Lower leg skin (tissue), 3 donors: ENCODE measurements around the gene PRKCH.

Source experiments
- POLR2A ChIP-seq, 2 donors: fragments of 450-650 bp; IDR thresholded peaks; one replicate each; pipeline ENCODE4 v1.6.1; 2016 to 2017; ENCODE audit warnings: antibody characterized with exemption in 2 of 2, mild to moderate bottlenecking in 1 of 2, moderate library complexity in 1 of 2
- TF ChIP-seq, protein P1 (sequence below), 3 donors: fragments of 450-650 bp; IDR thresholded peaks; one replicate each; pipeline ENCODE4 v1.5.1; 2016; ENCODE audit warnings: antibody characterized with exemption in 3 of 3, mild to moderate bottlenecking in 3 of 3, moderate library complexity in 2 of 3

DNA sequence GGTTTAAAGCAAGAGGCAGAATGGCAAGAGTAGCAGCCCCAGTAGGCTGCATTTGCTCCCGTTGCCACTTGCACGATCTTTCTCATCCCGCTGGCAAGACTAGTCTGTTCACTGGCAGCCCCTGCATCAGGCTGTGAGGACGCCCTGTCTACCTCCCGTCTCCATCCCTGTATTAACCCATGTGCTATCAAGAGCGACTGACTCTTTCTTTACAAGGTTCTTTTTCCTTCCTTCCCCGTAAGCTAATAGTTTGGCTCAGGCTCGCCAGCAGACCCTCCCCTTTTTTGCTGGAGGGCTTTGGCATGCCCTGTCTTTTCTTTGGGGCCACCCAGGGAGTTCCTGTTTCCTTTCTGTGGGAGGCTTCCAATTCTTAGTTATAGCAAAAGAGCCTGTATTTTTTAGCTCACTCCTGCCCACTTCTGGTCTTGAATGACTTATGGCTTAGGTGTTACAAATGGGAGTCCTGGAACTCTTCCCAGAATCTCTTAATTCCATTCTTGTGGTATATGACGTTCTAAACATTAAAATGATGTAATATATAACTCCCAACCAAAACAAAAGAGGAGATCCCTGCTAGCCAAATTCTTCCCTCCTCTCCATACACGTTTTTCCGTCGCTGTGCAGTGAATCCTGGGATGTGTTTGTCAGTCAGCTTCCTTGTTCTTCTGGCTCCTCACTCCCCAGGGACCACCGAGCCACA, 149.0 kb downstream of the PRKCH start:
- TF ChIP-seq, protein P1, sequence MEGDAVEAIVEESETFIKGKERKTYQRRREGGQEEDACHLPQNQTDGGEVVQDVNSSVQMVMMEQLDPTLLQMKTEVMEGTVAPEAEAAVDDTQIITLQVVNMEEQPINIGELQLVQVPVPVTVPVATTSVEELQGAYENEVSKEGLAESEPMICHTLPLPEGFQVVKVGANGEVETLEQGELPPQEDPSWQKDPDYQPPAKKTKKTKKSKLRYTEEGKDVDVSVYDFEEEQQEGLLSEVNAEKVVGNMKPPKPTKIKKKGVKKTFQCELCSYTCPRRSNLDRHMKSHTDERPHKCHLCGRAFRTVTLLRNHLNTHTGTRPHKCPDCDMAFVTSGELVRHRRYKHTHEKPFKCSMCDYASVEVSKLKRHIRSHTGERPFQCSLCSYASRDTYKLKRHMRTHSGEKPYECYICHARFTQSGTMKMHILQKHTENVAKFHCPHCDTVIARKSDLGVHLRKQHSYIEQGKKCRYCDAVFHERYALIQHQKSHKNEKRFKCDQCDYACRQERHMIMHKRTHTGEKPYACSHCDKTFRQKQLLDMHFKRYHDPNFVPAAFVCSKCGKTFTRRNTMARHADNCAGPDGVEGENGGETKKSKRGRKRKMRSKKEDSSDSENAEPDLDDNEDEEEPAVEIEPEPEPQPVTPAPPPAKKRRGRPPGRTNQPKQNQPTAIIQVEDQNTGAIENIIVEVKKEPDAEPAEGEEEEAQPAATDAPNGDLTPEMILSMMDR (IDR thresholded peaks at IDR 0.05) = no peak
- TF ChIP-seq POLR2A (IDR thresholded peaks at IDR 0.05) = no peak
